ENCODE data around the gene MAP4K1.

MAP4K1 gene

DNA sequence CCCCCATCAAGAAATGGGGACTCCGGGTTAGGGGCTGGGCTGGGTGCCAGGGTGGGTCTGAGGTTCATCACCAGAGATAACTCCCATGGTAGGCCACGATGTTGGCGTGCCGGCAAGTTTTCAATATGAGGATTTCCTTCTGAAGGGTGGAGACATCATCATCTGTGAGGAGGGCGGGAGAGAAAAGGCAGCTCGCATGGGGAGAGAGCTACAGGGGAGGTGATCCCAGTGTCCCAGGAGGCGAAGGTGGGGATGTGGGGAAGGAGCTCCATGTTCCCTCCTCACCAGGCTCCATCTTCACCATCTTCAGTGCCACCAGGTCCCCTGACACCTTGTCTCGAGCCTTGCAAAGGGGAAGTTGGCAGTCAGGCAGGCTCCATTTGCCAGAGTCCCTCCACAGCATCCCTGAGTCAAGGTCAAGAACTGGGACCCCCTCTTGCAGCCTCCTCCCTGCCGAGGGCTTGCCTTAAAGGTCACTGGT, 430 bp downstream of the MAP4K1 start:
- TF ChIP-seq FOXP2 (optimal IDR thresholded peaks at IDR 0.05; ENCODE audit: borderline replicate concordance, extremely low read depth, extremely low read length, insufficient read depth) (no peak), POLR2AphosphoS5 (IDR thresholded peaks at IDR 0.05; ENCODE audit: low read depth, low read length) (no peak), SIN3A (IDR thresholded peaks at IDR 0.05; ENCODE audit: borderline replicate concordance, insufficient read depth, low read length) (no peak), TAF1 (IDR thresholded peaks at IDR 0.05; ENCODE audit: borderline replicate concordance, insufficient read depth, low read length) (no peak)

DNA sequence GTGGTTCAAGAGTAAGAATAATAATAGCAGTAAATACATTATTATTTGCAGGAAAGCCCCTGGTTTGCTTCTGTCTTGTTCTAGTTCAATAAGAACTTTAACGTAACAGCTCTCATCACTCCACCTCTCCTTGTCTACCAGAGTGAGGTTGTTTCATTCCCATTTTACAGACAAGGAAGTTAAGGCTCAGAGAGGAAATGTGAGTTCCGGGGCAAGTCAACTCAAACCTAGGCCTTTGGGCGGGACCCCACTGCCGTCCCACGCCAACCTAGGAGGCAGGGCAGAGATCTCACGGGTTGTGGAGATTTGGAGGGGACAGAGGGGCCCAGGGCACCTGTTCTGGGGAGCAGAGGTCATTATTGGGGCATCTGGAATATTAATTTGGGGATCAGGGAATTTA, 1.5 kb downstream of the MAP4K1 start:
- TF ChIP-seq SIN3A (IDR thresholded peaks at IDR 0.05; ENCODE audit: borderline replicate concordance, insufficient read depth, low read length) (no peak), REST (IDR thresholded peaks at IDR 0.05; ENCODE audit: insufficient read depth in 1 of 2, low read depth in 2 of 2, low read length in 2 of 2) (no peak)

- TF ChIP-seq POLR2AphosphoS5 (IDR thresholded peaks at IDR 0.05; ENCODE audit: low read depth, low read length) (no peak), FOXP2 (optimal IDR thresholded peaks at IDR 0.05; ENCODE audit: borderline replicate concordance, extremely low read depth, extremely low read length, insufficient read depth) (no peak), SIN3A (IDR thresholded peaks at IDR 0.05; ENCODE audit: borderline replicate concordance, insufficient read depth, low read length) (no peak), REST (IDR thresholded peaks at IDR 0.05; ENCODE audit: insufficient read depth in 1 of 2, low read depth in 2 of 2, low read length in 2 of 2) (no peak), TAF1 (IDR thresholded peaks at IDR 0.05; ENCODE audit: borderline replicate concordance, insufficient read depth, low read length) (no peak)
These were observed 2.7 kb downstream of the MAP4K1 start for GRCh38 chr19:38615007-38615581.

GRCh38 chr19:38614289-38614688, 3.5 kb downstream of the MAP4K1 start:
- TF ChIP-seq TAF1 (IDR thresholded peaks at IDR 0.05; ENCODE audit: borderline replicate concordance, insufficient read depth, low read length) (no peak), SIN3A (IDR thresholded peaks at IDR 0.05; ENCODE audit: borderline replicate concordance, insufficient read depth, low read length) (no peak), REST (IDR thresholded peaks at IDR 0.05; ENCODE audit: insufficient read depth in 1 of 2, low read depth in 2 of 2, low read length in 2 of 2) (no peak), FOXP2 (optimal IDR thresholded peaks at IDR 0.05; ENCODE audit: borderline replicate concordance, extremely low read depth, extremely low read length, insufficient read depth) (no peak), POLR2AphosphoS5 (IDR thresholded peaks at IDR 0.05; ENCODE audit: low read depth, low read length) (no peak)

DNA sequence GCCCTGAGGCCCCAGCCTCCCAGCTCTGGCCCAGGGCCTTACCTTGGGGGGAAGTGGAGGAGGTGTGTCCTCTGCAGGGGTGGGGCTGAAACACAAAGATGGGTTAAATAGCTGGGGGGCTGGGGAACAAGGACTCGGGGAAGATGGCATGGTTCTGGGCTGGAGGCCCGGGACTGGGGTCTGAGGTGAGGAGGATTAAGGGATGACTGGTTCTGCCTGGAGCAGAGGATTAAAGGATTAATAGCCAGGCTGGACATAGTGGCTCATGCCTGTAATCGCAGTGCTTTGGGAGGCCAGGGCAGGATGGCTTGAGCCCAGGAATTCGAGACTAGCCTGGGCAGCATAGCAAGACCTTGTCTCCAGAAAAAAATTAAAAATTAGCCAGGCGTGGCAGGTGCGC, 11.6 kb downstream of the MAP4K1 start:
- TF ChIP-seq TAF1 (IDR thresholded peaks at IDR 0.05; ENCODE audit: borderline replicate concordance, insufficient read depth, low read length) (no peak), SIN3A (IDR thresholded peaks at IDR 0.05; ENCODE audit: borderline replicate concordance, insufficient read depth, low read length) (no peak), FOXP2 (optimal IDR thresholded peaks at IDR 0.05; ENCODE audit: borderline replicate concordance, extremely low read depth, extremely low read length, insufficient read depth) (no peak)

DNA sequence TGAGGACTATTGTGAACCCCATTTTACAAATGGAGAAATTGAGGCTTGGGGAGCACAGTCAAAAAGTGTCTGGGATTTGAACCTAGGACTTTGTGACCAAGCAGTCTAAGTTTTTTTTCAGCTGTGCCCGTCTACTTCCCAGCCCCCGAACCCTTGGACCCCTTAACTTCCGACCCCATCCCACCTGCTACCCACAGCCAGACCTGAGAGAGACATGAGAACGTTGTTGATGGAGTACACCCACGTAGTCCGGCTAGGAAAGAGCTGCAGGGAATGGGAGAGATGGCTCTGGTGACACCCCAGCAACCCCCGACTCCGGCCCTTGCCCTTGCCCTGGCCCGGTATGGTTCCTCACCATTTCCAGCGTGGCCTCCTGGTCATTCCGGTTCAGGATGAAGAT, 18.0 kb downstream of the MAP4K1 start:
- TF ChIP-seq FOXP2 (optimal IDR thresholded peaks at IDR 0.05; ENCODE audit: borderline replicate concordance, extremely low read depth, extremely low read length, insufficient read depth) = no peak
- no peak for TF ChIP-seq POLR2AphosphoS5 (IDR thresholded peaks at IDR 0.05; ENCODE audit: low read depth, low read length)
- TF ChIP-seq SIN3A (IDR thresholded peaks at IDR 0.05; ENCODE audit: borderline replicate concordance, insufficient read depth, low read length) = no peak
- no peak for TF ChIP-seq TAF1 (IDR thresholded peaks at IDR 0.05; ENCODE audit: borderline replicate concordance, insufficient read depth, low read length)
- TF ChIP-seq REST (IDR thresholded peaks at IDR 0.05; ENCODE audit: insufficient read depth in 1 of 2, low read depth in 2 of 2, low read length in 2 of 2) = no peak

All from PFSK-1 (cell line).